ENCODE measurements around the gene BCAP31. TPM values are rescaled to one million over a fixed set of nuclear protein-coding genes. Genes with fewer than 3 reads are reported as not detected.

Gene BCAP31
- total and polyA plus RNA-seq, 2 donors (not counting 1 experiment from before 2014, with no cell fraction given), result 94.0 to 133 TPM

- H3K9ac ChIP-seq (ENCODE audit: insufficient read depth, low read length), result no peak overlapping the region
- H3K4me3 ChIP-seq (replicated peaks in 1 of 4; ENCODE audit: control extremely low read depth in 1 of 4, insufficient read depth in 1 of 4, low read depth in 3 of 4, low read length in 4 of 4), result no peak overlapping the region
- H2AFZ ChIP-seq (ENCODE audit: low read length), result no peak overlapping the region
- H3K36me3 ChIP-seq (ENCODE audit: control insufficient read depth, insufficient read depth, low read length), result no peaks in the 10 kb centered on the region
- no peaks in the 10 kb centered on the region for H3K4me1 ChIP-seq (ENCODE audit: control insufficient read depth, extremely low read depth, insufficient read depth, low read length)
- H4K20me1 ChIP-seq (ENCODE audit: control insufficient read depth, extremely low read depth, insufficient read depth, low read length), result no peaks in the 10 kb centered on the region
- H3K9me3 ChIP-seq (ENCODE audit: control insufficient read depth, insufficient read depth, low read depth, low read length), result no peaks in the 10 kb centered on the region
- no peaks in the 10 kb centered on the region for H3K79me2 ChIP-seq (ENCODE audit: control insufficient read depth, insufficient read depth, low read length)
- TF ChIP-seq CTCF (conservative IDR thresholded peaks at IDR 0.05 in 1 of 2, IDR thresholded peaks at IDR 0.05 in 1 of 2; ENCODE audit: low read depth in 1 of 2, low read length in 2 of 2), result no peak
- TF ChIP-seq EZH2 (IDR thresholded peaks at IDR 0.05; ENCODE audit: low read length, missing control alignments), result no peak
- no peaks in the 10 kb centered on the region for H3K27me3 ChIP-seq (ENCODE audit: control insufficient read depth, insufficient read depth, low read length)
- DNase-seq (ENCODE audit: low read depth in 2 of 2), result no peak
- no peak overlapping the region for H3K27ac ChIP-seq (ENCODE audit: insufficient read depth, low read length)
- H3K4me2 ChIP-seq (ENCODE audit: extremely low read depth, insufficient read depth, low read length), result no peak overlapping the region
These were observed 16.5 kb upstream of the BCAP31 start for GRCh38 chrX:153740631-153741222.

DNA sequence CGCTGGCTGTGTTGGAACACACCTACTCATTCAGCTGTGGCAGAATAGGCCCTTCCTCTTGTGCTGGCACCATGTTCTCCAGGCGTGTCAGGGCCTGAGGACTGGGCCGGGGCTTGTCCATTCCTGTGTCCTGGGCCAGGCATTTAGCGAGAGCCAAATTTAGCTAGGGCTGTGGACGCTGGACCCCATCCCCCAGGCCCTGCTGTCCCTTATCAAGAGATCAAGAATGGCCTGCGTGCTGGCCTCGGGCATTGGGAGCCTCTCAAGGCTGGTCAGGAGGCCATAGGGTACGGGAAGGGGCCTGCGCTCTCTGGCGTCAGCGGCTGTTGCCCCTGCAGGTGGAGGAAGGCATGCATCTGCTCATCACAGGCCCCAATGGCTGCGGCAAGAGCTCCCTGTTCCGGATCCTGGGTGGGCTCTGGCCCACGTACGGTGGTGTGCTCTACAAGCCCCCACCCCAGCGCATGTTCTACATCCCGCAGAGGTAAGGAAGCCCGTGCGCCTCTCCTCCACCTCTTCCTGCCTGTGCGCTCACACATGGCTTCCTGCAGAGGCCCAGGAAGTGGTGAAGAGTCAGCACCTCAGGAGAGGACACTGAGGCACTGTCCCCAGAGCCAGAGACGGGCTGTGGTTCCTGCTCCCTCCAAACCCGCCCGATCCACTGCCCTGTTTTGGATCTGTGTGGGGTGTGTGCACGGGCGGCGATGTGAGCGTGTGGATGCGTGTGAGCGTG lies 15.7 kb upstream of the BCAP31 start:
- no peaks in the 10 kb centered on the region for H4K20me1 ChIP-seq (ENCODE audit: control insufficient read depth, extremely low read depth, insufficient read depth, low read length)
- no peaks in the 10 kb centered on the region for H3K27me3 ChIP-seq (ENCODE audit: control insufficient read depth, insufficient read depth, low read length)
- no peak overlapping the region for H3K4me2 ChIP-seq (ENCODE audit: extremely low read depth, insufficient read depth, low read length)
- no peak for DNase-seq (ENCODE audit: low read depth in 2 of 2)
- H3K9me3 ChIP-seq (ENCODE audit: control insufficient read depth, insufficient read depth, low read depth, low read length), result no peaks in the 10 kb centered on the region
- H3K4me1 ChIP-seq (ENCODE audit: control insufficient read depth, extremely low read depth, insufficient read depth, low read length), result no peaks in the 10 kb centered on the region
- no peak overlapping the region for H3K27ac ChIP-seq (ENCODE audit: insufficient read depth, low read length)
- no peak overlapping the region for H3K4me3 ChIP-seq (replicated peaks in 1 of 4; ENCODE audit: control extremely low read depth in 1 of 4, insufficient read depth in 1 of 4, low read depth in 3 of 4, low read length in 4 of 4)
- no peaks in the 10 kb centered on the region for H3K79me2 ChIP-seq (ENCODE audit: control insufficient read depth, insufficient read depth, low read length)
- no peaks in the 10 kb centered on the region for H3K36me3 ChIP-seq (ENCODE audit: control insufficient read depth, insufficient read depth, low read length)
- TF ChIP-seq EZH2 (IDR thresholded peaks at IDR 0.05; ENCODE audit: low read length, missing control alignments), result no peak
- TF ChIP-seq CTCF (conservative IDR thresholded peaks at IDR 0.05 in 1 of 2, IDR thresholded peaks at IDR 0.05 in 1 of 2; ENCODE audit: low read depth in 1 of 2, low read length in 2 of 2), result no peak
- no peak overlapping the region for H2AFZ ChIP-seq (ENCODE audit: low read length)
- no peak overlapping the region for H3K9ac ChIP-seq (ENCODE audit: insufficient read depth, low read length)

GRCh38 chrX:153738056-153738605 lies 13.9 kb upstream of the BCAP31 start:
- Histone ChIP-seq H3K9ac (ENCODE audit: insufficient read depth, low read length) (no peak overlapping the region), H2AFZ (ENCODE audit: low read length) (no peak overlapping the region), H3K9me3 (ENCODE audit: control insufficient read depth, insufficient read depth, low read depth, low read length) (no peaks in the 10 kb centered on the region), H3K4me2 (ENCODE audit: extremely low read depth, insufficient read depth, low read length) (no peak overlapping the region), H3K36me3 (ENCODE audit: control insufficient read depth, insufficient read depth, low read length) (no peaks in the 10 kb centered on the region), H3K27me3 (ENCODE audit: control insufficient read depth, insufficient read depth, low read length) (no peaks in the 10 kb centered on the region), H3K79me2 (ENCODE audit: control insufficient read depth, insufficient read depth, low read length) (no peaks in the 10 kb centered on the region), H3K4me1 (ENCODE audit: control insufficient read depth, extremely low read depth, insufficient read depth, low read length) (no peaks in the 10 kb centered on the region), H3K27ac (ENCODE audit: insufficient read depth, low read length) (no peak overlapping the region), H3K4me3 (replicated peaks in 1 of 4; ENCODE audit: control extremely low read depth in 1 of 4, insufficient read depth in 1 of 4, low read depth in 3 of 4, low read length in 4 of 4) (no peak overlapping the region), H4K20me1 (ENCODE audit: control insufficient read depth, extremely low read depth, insufficient read depth, low read length) (no peaks in the 10 kb centered on the region)
- no peak for TF ChIP-seq EZH2 (IDR thresholded peaks at IDR 0.05; ENCODE audit: low read length, missing control alignments)
- TF ChIP-seq CTCF (conservative IDR thresholded peaks at IDR 0.05 in 1 of 2, IDR thresholded peaks at IDR 0.05 in 1 of 2; ENCODE audit: low read depth in 1 of 2, low read length in 2 of 2), result no peak
- DNase-seq (ENCODE audit: low read depth in 2 of 2), result no peak
